Left lung (tissue), 10 donors: ENCODE data around the gene GAS2L1. TPM values are rescaled to one million over a fixed set of nuclear protein-coding genes. Genes with fewer than 3 reads are reported as not detected.

ENCODE experiments used
- ATAC-seq: fragments of 200-7000 bp; cut with Tn5 transposase; one replicate; pipeline ENCODE4 v1.9.1; 2020; ENCODE audit warnings: moderate library complexity
- DNase-seq, 4 donors: peaks; one replicate each; pipeline ENCODE4 v3.0.0-alpha.2; 2013 to 2020
- H3K27ac ChIP-seq, 2 donors: fragments of 200-600 bp; sonication (generic) in 1 of 2; one replicate each; pipeline versions ENCODE4 v1.5.0 to v1.8.0; 2020 to 2021
- H3K27me3 ChIP-seq, 2 donors: fragments of 200-600 bp; sonication (generic) in 1 of 2; one replicate each; pipeline versions ENCODE4 v1.5.0 to v1.8.0; 2020 to 2021
- H3K36me3 ChIP-seq, 2 donors: fragments of 200-600 bp; sonication (generic) in 1 of 2; one replicate each; pipeline versions ENCODE4 v1.5.0 to v1.8.0; 2020 to 2021
- H3K4me1 ChIP-seq, 2 donors: fragments of 200-600 bp; one replicate each; pipeline ENCODE4 v1.8.0; 2021
- H3K4me3 ChIP-seq, 2 donors: fragments of 200-600 bp; sonication (generic) in 1 of 2; one replicate each; pipeline versions ENCODE4 v1.5.0 to v1.8.0; 2020 to 2021; ENCODE audit warnings: mild to moderate bottlenecking in 1 of 2
- H3K9me3 ChIP-seq, 2 donors: fragments of 200-600 bp; sonication (generic) in 1 of 2; one replicate each; pipeline versions ENCODE4 v1.5.0 to v1.8.0; 2020 to 2021
- CTCF ChIP-seq, 2 donors: fragments of 200-600 bp; sonication (generic) in 1 of 2; IDR thresholded peaks; one replicate each; pipeline versions ENCODE4 v1.5.0 to v1.8.0; 2021; ENCODE audit warnings: antibody characterized with exemption in 2 of 2
- intact Hi-C, 2 donors: fragments of 100-400 bp; cut with DNase I; formaldehyde crosslinking; loops; one replicate each; pipeline versions ENCODE4 v1.11.2 to v1.14.2; 2022
- polyA plus RNA-seq, 6 donors: library from polyadenylated mRNA; unstranded; fragments of 120-200 nt; gene quantifications; one replicate each; pipeline ENCODE4 v1.2.1, GENCODE V29; 2013; ENCODE audit not compliant: insufficient read length in 6 of 6
- total RNA-seq, 2 donors: library from RNA; stranded (reverse); fragmentation: NEBNext Ultra II Directional; extraction: Animal tissue kit (Norgen Biotek cat#: 25700); gene quantifications; one replicate each; pipeline ENCODE4 v1.2.1, GENCODE V29; 2021
- donor health status: DM: no; HTN: yes; CAD: no.
- donor health status: DM: no; HTN: no; CAD: no.

The GAS2L1 gene
- total and polyA plus RNA-seq, 8 donors: 5.3 to 32.6 (median 9.1) TPM

- no peak for TF ChIP-seq CTCF (IDR thresholded peaks at IDR 0.05)
- H3K36me3 ChIP-seq: peaks cover 0 to 11% of the 10 kb centered on the region in 2 donors
- intact Hi-C loops: no loop called here
- no peak overlapping the region for H3K4me3 ChIP-seq
- H3K9me3 ChIP-seq: no peaks in the 10 kb centered on the region
- ATAC-seq (no peak), DNase-seq (peak in 1 of 4 donors; percentile 82)
- H3K27ac ChIP-seq: no peak overlapping the region
- peaks cover 35 to 55% of the 10 kb centered on the region in 2 donors for H3K27me3 ChIP-seq
- H3K4me1 ChIP-seq: peaks cover 56 to 81% of the 10 kb centered on the region in 2 donors
Measured at GRCh38 chr22:29312218-29313125, 6.0 kb downstream of the GAS2L1 start.

GRCh38 chr22:29313126-29313575 lies 6.7 kb downstream of the GAS2L1 start:
- peaks cover 0 to 11% of the 10 kb centered on the region in 2 donors for H3K36me3 ChIP-seq
- TF ChIP-seq CTCF (IDR thresholded peaks at IDR 0.05): peak; percentile 44 to 71
- H3K9me3 ChIP-seq: no peaks in the 10 kb centered on the region
- intact Hi-C loops: no loop called here
- ATAC-seq (peak; percentile 9), DNase-seq (peak in 1 of 4 donors; percentile 65)
- H3K4me1 ChIP-seq: peaks cover 50 to 74% of the 10 kb centered on the region in 2 donors
- peaks cover 35 to 53% of the 10 kb centered on the region in 2 donors for H3K27me3 ChIP-seq
- no peak overlapping the region for H3K27ac ChIP-seq
- H3K4me3 ChIP-seq: no peak overlapping the region

- intact Hi-C loops: no loop called here
- no peak overlapping the region for H3K4me3 ChIP-seq
Measured at GRCh38 chr22:29313576-29314466, 7.4 kb downstream of the GAS2L1 start.

GRCh38 chr22:29314537-29315285 lies 8.3 kb downstream of the GAS2L1 start:
- H3K27me3 ChIP-seq: peaks cover 35 to 53% of the 10 kb centered on the region in 2 donors
- peak overlapping the region; percentile 11 to 26 for H3K4me3 ChIP-seq
- H3K9me3 ChIP-seq: no peaks in the 10 kb centered on the region
- no peak for TF ChIP-seq CTCF (IDR thresholded peaks at IDR 0.05)
- peaks cover 0 to 11% of the 10 kb centered on the region in 2 donors for H3K36me3 ChIP-seq
- ATAC-seq: no peak
- H3K4me1 ChIP-seq: peaks cover 35 to 59% of the 10 kb centered on the region in 2 donors
- peak in 1 of 4 donors; percentile 74 for DNase-seq
- intact Hi-C loops: no loop called here
- H3K27ac ChIP-seq: no peak overlapping the region

More at GRCh38 chr22:29313576-29314466, 7.4 kb downstream of the GAS2L1 start:
- H3K27ac ChIP-seq: no peak overlapping the region
- no peak for TF ChIP-seq CTCF (IDR thresholded peaks at IDR 0.05)
- DNase-seq: peak in 1 of 4 donors; percentile 78
- peaks cover 35 to 53% of the 10 kb centered on the region in 2 donors for H3K27me3 ChIP-seq
- no peak for ATAC-seq
- peaks cover 44 to 68% of the 10 kb centered on the region in 2 donors for H3K4me1 ChIP-seq
- H3K36me3 ChIP-seq: peaks cover 0 to 11% of the 10 kb centered on the region in 2 donors
- H3K9me3 ChIP-seq: no peaks in the 10 kb centered on the region
